Suppressor macrophage treated with lipopolysaccharide for 1 hour (primary cell): ENCODE data around the gene PXMP4.
A peak's percentile ranks its signal among the peaks of the same experiment; 100 is the strongest.

Source experiments
- DNase-seq, 3 donors: peaks; one replicate each; pipeline ENCODE4 v3.0.0-alpha.2; 2020 to 2022

Gene PXMP4

GRCh38 chr20:33731693-33732165 is 11.6 kb upstream of the PXMP4 start, which contains the start of gene ZNF341:
Gene ZNF341, plus strand, starts transcription at chr20:33731996. Its CDS starts 26 bp downstream, at chr20:33732022.
- DNase-seq, result peak; percentile 92 to 95 (median 95)

- DNase-seq, result no peak
These were observed 11.0 kb upstream of the PXMP4 start for GRCh38 chr20:33730946-33731692.

GRCh38 chr20:33729101-33729500 is 9.0 kb upstream of the PXMP4 start:
- no peak for DNase-seq

GRCh38 chr20:33728463-33728862 is 8.4 kb upstream of the PXMP4 start:
- DNase-seq, result no peak

GRCh38 chr20:33727806-33728205 is 7.7 kb upstream of the PXMP4 start:
- DNase-seq, result no peak

- no peak for DNase-seq
These were observed 7.0 kb upstream of the PXMP4 start for GRCh38 chr20:33727115-33727479.

GRCh38 chr20:33725607-33726264 is 5.6 kb upstream of the PXMP4 start:
- DNase-seq, result no peak

GRCh38 chr20:33724439-33725094 is 4.5 kb upstream of the PXMP4 start:
- DNase-seq, result peak in 2 of 3 donors; percentile 21 to 22

GRCh38 chr20:33721391-33722140 is 1.5 kb upstream of the PXMP4 start:
- DNase-seq, result no peak

- DNase-seq, result peak in 1 of 3 donors; percentile 22
These were observed 677 bp downstream of the PXMP4 start for GRCh38 chr20:33719277-33719988.

- no peak for DNase-seq
These were observed 3.6 kb downstream of the PXMP4 start for GRCh38 chr20:33716498-33716897.

GRCh38 chr20:33713865-33714367 is 6.2 kb downstream of the PXMP4 start:
- no peak for DNase-seq

- no peak for DNase-seq
These were observed 8.7 kb downstream of the PXMP4 start for GRCh38 chr20:33711446-33711738.

- DNase-seq, result no peak
These were observed 9.2 kb downstream of the PXMP4 start for GRCh38 chr20:33710681-33711445.

GRCh38 chr20:33709905-33710541 is 10.1 kb downstream of the PXMP4 start:
- DNase-seq, result no peak

- DNase-seq, result no peak
These were observed 10.7 kb downstream of the PXMP4 start for GRCh38 chr20:33709398-33709797.

GRCh38 chr20:33707668-33708067 is 12.4 kb downstream of the PXMP4 start:
- no peak for DNase-seq

- DNase-seq, result no peak
These were observed 15.7 kb downstream of the PXMP4 start for GRCh38 chr20:33704197-33704924.

- DNase-seq, result no peak
These were observed 16.5 kb downstream of the PXMP4 start for GRCh38 chr20:33703498-33704137.

GRCh38 chr20:33702861-33703260 is 17.2 kb downstream of the PXMP4 start:
- DNase-seq, result no peak
